ENCODE results near the gene PCYT1B.

Gene PCYT1B

DNA sequence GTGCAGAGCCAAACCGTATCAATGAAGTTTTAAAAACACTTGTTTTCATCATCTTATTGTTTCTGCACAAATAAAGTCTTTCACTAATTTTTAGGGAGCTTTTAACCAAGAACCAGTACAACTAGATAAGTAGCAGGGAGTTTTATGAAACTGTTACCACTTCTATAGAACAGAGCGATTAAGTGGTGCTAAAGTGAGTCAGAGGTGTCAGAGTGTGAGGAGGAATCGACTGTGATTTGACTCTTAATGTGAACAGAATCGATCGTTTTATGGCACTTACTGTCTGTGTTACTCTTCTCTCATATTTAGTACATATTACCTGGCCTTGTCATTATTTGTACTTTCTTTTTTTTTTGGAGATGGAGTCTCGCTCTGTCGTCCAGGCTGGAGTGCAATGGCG is 138.8 kb downstream of the PCYT1B start:
- H3K27me3 Mint-ChIP-seq (ENCODE audit: low read depth, poor library complexity): no peaks in the 10 kb centered on the region
- TF ChIP-seq, protein P1, sequence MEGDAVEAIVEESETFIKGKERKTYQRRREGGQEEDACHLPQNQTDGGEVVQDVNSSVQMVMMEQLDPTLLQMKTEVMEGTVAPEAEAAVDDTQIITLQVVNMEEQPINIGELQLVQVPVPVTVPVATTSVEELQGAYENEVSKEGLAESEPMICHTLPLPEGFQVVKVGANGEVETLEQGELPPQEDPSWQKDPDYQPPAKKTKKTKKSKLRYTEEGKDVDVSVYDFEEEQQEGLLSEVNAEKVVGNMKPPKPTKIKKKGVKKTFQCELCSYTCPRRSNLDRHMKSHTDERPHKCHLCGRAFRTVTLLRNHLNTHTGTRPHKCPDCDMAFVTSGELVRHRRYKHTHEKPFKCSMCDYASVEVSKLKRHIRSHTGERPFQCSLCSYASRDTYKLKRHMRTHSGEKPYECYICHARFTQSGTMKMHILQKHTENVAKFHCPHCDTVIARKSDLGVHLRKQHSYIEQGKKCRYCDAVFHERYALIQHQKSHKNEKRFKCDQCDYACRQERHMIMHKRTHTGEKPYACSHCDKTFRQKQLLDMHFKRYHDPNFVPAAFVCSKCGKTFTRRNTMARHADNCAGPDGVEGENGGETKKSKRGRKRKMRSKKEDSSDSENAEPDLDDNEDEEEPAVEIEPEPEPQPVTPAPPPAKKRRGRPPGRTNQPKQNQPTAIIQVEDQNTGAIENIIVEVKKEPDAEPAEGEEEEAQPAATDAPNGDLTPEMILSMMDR (IDR thresholded peaks at IDR 0.05): no peak
- H3K27ac Mint-ChIP-seq: no peak overlapping the region
- peaks cover 48% of the 10 kb centered on the region for H3K36me3 Mint-ChIP-seq (ENCODE audit: low read depth)
- DNase-seq: no peak
- H3K4me1 Mint-ChIP-seq: peaks cover 4% of the 10 kb centered on the region
- no peak overlapping the region for H3K4me3 Mint-ChIP-seq
- H3K9me3 Mint-ChIP-seq: no peaks in the 10 kb centered on the region
